ENCODE measurements around the gene FALEC.

Gene FALEC

GRCh38 chr1:150552128-150552910 lies 36.8 kb downstream of the FALEC start:
- no peak for TF ChIP-seq CTCF (IDR thresholded peaks at IDR 0.05)
- DNase-seq = no peak
- Mint-ChIP-seq H3K27ac (peak overlapping the region; percentile 51), H3K9me3 (no peaks in the 10 kb centered on the region), H3K27me3 (ENCODE audit: low read depth, poor library complexity) (peaks cover 16% of the 10 kb centered on the region), H3K4me3 (no peak overlapping the region), H3K36me3 (ENCODE audit: low read depth) (no peaks in the 10 kb centered on the region), H3K4me1 (peaks cover 63% of the 10 kb centered on the region)

- no peak overlapping the region for H3K4me3 Mint-ChIP-seq
- TF ChIP-seq CTCF (IDR thresholded peaks at IDR 0.05) = no peak
Observed at GRCh38 chr1:150552911-150553289, 37.3 kb downstream of the FALEC start.

GRCh38 chr1:150553392-150554085 lies 38.0 kb downstream of the FALEC start:
- Mint-ChIP-seq H3K27ac (no peak overlapping the region), H3K9me3 (no peaks in the 10 kb centered on the region), H3K36me3 (ENCODE audit: low read depth) (no peaks in the 10 kb centered on the region), H3K4me3 (no peak overlapping the region), H3K27me3 (ENCODE audit: low read depth, poor library complexity) (peaks cover 14% of the 10 kb centered on the region), H3K4me1 (peaks cover 73% of the 10 kb centered on the region)
- DNase-seq = no peak
- no peak for TF ChIP-seq CTCF (IDR thresholded peaks at IDR 0.05)

More at GRCh38 chr1:150552911-150553289, 37.3 kb downstream of the FALEC start:
- H3K27me3 Mint-ChIP-seq (ENCODE audit: low read depth, poor library complexity) = peaks cover 16% of the 10 kb centered on the region
- H3K36me3 Mint-ChIP-seq (ENCODE audit: low read depth) = no peaks in the 10 kb centered on the region
- no peak overlapping the region for H3K27ac Mint-ChIP-seq
- no peak for DNase-seq
- peaks cover 68% of the 10 kb centered on the region for H3K4me1 Mint-ChIP-seq
- H3K9me3 Mint-ChIP-seq = no peaks in the 10 kb centered on the region

GRCh38 chr1:150554086-150554452 lies 38.5 kb downstream of the FALEC start:
- Mint-ChIP-seq H3K9me3 (no peaks in the 10 kb centered on the region), H3K4me1 (peaks cover 73% of the 10 kb centered on the region), H3K36me3 (ENCODE audit: low read depth) (no peaks in the 10 kb centered on the region), H3K27ac (peak overlapping the region; percentile 68), H3K4me3 (no peak overlapping the region), H3K27me3 (ENCODE audit: low read depth, poor library complexity) (peaks cover 12% of the 10 kb centered on the region)
- no peak for DNase-seq
- TF ChIP-seq CTCF (IDR thresholded peaks at IDR 0.05) = no peak

GRCh38 chr1:150555198-150555970 lies 39.8 kb downstream of the FALEC start:
- no peaks in the 10 kb centered on the region for H3K36me3 Mint-ChIP-seq (ENCODE audit: low read depth)
- DNase-seq = no peak
- peak overlapping the region; percentile 87 for H3K27ac Mint-ChIP-seq
- H3K9me3 Mint-ChIP-seq = no peaks in the 10 kb centered on the region
- no peak overlapping the region for H3K4me3 Mint-ChIP-seq
- H3K4me1 Mint-ChIP-seq = peaks cover 73% of the 10 kb centered on the region
- TF ChIP-seq CTCF (IDR thresholded peaks at IDR 0.05) = no peak
- peaks cover 11% of the 10 kb centered on the region for H3K27me3 Mint-ChIP-seq (ENCODE audit: low read depth, poor library complexity)
